DND-41 (cell line): ENCODE data around the gene HMGN4.

ENCODE experiments used
- ATAC-seq: fragments of 200-7000 bp; cut with Tn5 transposase; 3 replicates; pipeline ENCODE4 v1.9.1; 2021; ENCODE audit warnings: low read depth; ENCODE audit not compliant: insufficient read depth
- DNase-seq: peaks from one replicate; pipeline ENCODE4 v3.0.0-alpha.2; 2020
- H2AFZ ChIP-seq: 2 replicates; pipeline ENCODE4 v1.6.0; 2012; ENCODE audit warnings: low read depth, low read length
- H3K27ac ChIP-seq: 2 replicates; pipeline ENCODE4 v1.5.1; 2012; ENCODE audit warnings: low read length, inconsistent platforms
- H3K27me3 ChIP-seq: fragments of 200-600 bp; sonication (generic); 2 replicates; pipeline ENCODE4 v1.6.0; 2012; ENCODE audit warnings: low read length, mild to moderate bottlenecking, inconsistent platforms; ENCODE audit not compliant: insufficient read depth, poor library complexity
- H3K36me3 ChIP-seq: 2 replicates; pipeline ENCODE4 v1.5.1; 2012; ENCODE audit warnings: low read length, inconsistent platforms; ENCODE audit not compliant: insufficient read depth
- H3K4me1 ChIP-seq: 2 replicates; pipeline ENCODE4 v1.5.1; 2012; ENCODE audit warnings: mild to moderate bottlenecking, low read length; ENCODE audit not compliant: insufficient read depth
- H3K4me2 ChIP-seq: 2 replicates; pipeline ENCODE4 v1.6.0; 2012; ENCODE audit warnings: mild to moderate bottlenecking, moderate library complexity, low read length, inconsistent platforms; ENCODE audit not compliant: insufficient read depth
- H3K4me3 ChIP-seq, 2 experiments: fragments of 200-600 bp in 1 of 2; shearing (Covaris generic) in 1 of 2; 2 replicates each; pipeline ENCODE4 v1.5.1; 2012 to 2016; ENCODE audit warnings: inconsistent platforms in 2 of 2, low read length in 2 of 2, mild to moderate bottlenecking in 2 of 2, low read depth in 1 of 2, moderate library complexity in 1 of 2
- H3K79me2 ChIP-seq: 2 replicates; pipeline ENCODE4 v1.6.0; 2012; ENCODE audit warnings: low read length, inconsistent platforms; ENCODE audit not compliant: insufficient read depth
- H3K9ac ChIP-seq: 2 replicates; pipeline ENCODE4 v1.6.0; 2012; ENCODE audit warnings: low read depth, mild to moderate bottlenecking, inconsistent platforms, low read length, moderate library complexity
- H3K9me3 ChIP-seq: 2 replicates; pipeline ENCODE4 v1.5.1; 2012; ENCODE audit warnings: low read length, moderate library complexity, mild to moderate bottlenecking, inconsistent platforms; ENCODE audit not compliant: insufficient read depth, severe bottlenecking
- H4K20me1 ChIP-seq: 2 replicates; pipeline ENCODE4 v1.6.0; 2012; ENCODE audit warnings: low read length; ENCODE audit not compliant: insufficient read depth
- EZH2 ChIP-seq: IDR thresholded peaks from 3 replicates; pipeline ENCODE4 v1.6.1; 2012; ENCODE audit warnings: borderline replicate concordance, low read depth, mild to moderate bottlenecking, moderate library complexity, low read length, inconsistent platforms; ENCODE audit not compliant: severe bottlenecking
- TF ChIP-seq, protein P1 (sequence below): IDR thresholded peaks from 2 replicates; pipeline ENCODE4 v1.5.1; 2012; ENCODE audit warnings: borderline replicate concordance, low read length, moderate library complexity, mild to moderate bottlenecking; ENCODE audit not compliant: poor library complexity, severe bottlenecking; ENCODE audit errors: extremely low read depth

HMGN4 gene

DNA sequence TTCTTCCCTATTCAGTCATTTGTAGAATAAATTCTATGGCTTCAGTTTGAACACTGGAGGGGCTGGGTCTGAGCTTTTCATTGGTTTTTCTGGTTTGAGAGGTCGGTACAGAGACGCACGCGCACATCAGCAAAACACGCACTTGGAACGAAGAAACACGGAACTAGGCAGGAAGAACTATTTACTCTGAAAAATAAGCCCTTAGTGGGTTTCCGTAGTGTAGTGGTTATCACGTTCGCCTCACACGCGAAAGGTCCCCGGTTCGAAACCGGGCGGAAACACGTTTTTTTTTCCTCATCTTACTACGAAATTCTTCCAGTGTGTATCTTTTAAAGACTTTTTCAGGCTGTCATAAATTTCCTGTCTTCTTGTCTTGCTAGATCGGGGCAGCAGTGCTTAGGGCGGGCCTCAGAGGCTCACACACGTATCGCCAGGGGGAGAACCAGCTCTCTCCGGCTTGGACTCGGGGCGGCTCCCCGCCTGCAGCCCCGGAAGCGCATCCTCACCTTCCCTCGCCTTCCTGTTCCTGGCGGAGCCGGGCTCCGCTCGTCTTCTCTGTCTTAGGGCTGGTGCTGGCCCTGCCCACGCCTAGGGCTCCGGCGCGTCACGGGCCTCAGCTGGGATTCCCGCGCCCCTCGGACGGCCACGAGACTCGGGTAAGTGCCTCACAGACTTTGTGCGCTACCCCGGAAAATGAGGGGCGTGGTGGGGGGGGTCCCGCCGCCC is at the start of gene HMGN4:
HMGN4 (plus strand) TSS at position 521 of the 726 bp plus-strand sequence. CDS start 6,841 bp downstream, outside the sequence.
- ATAC-seq, result peak; percentile 79
- Histone ChIP-seq H3K27ac (peak within 1 kb of the TSS; percentile 85), H3K9ac (peak within 1 kb of the TSS; percentile 90), H3K4me2 (peak within 1 kb of the TSS; percentile 71), H4K20me1 (no peaks in the 10 kb centered on the region), H3K27me3 (no peaks in the 10 kb centered on the region), H3K4me3 (peak within 1 kb of the TSS; percentile 86 to 90), H3K36me3 (peaks cover 24% of the 10 kb centered on the region), H2AFZ (peak within 1 kb of the TSS; percentile 70), H3K9me3 (no peaks in the 10 kb centered on the region), H3K79me2 (peaks cover 48% of the 10 kb centered on the region), H3K4me1 (peaks cover 72% of the 10 kb centered on the region)
- TF ChIP-seq, protein P1, sequence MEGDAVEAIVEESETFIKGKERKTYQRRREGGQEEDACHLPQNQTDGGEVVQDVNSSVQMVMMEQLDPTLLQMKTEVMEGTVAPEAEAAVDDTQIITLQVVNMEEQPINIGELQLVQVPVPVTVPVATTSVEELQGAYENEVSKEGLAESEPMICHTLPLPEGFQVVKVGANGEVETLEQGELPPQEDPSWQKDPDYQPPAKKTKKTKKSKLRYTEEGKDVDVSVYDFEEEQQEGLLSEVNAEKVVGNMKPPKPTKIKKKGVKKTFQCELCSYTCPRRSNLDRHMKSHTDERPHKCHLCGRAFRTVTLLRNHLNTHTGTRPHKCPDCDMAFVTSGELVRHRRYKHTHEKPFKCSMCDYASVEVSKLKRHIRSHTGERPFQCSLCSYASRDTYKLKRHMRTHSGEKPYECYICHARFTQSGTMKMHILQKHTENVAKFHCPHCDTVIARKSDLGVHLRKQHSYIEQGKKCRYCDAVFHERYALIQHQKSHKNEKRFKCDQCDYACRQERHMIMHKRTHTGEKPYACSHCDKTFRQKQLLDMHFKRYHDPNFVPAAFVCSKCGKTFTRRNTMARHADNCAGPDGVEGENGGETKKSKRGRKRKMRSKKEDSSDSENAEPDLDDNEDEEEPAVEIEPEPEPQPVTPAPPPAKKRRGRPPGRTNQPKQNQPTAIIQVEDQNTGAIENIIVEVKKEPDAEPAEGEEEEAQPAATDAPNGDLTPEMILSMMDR, result peak; percentile 26
- no peak for TF ChIP-seq EZH2
- DNase-seq, result peak; percentile 86

DNA sequence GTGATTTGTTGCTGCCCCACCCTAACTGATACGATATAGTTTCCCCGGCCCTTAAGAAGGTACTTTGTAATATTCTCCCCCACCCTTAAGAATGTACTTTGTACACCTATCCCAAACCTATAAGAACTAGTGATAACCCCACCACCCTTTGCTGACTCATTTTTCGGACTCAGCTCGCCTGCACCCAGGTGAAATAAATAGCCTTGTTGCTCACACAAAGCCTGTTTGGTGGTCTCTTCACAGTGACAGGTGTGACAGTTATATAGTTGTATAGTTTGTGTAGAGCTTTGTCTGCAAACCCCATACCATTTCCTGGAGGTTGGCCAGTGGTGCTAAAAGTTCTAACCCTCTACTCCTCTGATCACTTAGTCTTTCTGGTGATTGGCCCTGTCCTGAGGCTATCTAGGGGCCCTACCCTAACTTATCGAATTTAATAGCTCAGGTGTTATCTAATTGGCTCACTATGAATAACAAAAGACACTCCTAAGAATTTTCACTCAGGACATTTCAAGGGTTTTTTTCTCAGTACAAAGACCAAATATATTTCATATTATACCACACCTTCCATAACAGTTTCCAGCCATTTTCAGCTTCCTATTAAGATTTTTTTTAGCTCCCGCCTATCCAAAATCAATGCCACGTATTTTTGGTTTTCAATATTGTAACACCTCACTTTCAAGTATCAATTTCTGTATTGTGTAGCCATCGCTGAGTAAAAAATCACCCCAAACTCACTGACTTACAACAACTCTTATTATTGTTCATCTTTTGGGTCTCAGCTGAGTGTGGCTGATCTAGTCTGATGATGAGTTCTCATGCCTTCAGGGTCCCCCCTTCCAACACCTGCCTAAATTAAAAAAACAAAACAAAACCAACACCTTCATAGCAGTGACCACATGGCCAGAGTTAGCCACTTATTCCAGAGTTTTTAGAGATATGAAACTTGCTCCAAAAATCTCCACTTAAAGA is 47.9 kb upstream of the HMGN4 start:
- H2AFZ ChIP-seq, result no peak overlapping the region
- ATAC-seq, result no peak
- no peaks in the 10 kb centered on the region for H3K36me3 ChIP-seq
- no peak for DNase-seq
- H3K27me3 ChIP-seq, result no peaks in the 10 kb centered on the region
- H4K20me1 ChIP-seq, result no peaks in the 10 kb centered on the region
- H3K79me2 ChIP-seq, result no peaks in the 10 kb centered on the region
- peaks cover 8% of the 10 kb centered on the region for H3K9me3 ChIP-seq
- no peaks in the 10 kb centered on the region for H3K4me1 ChIP-seq
- no peak for TF ChIP-seq EZH2
- TF ChIP-seq, protein P1, result no peak
- no peak overlapping the region for H3K27ac ChIP-seq
- H3K4me2 ChIP-seq, result no peak overlapping the region
- no peak overlapping the region for H3K4me3 ChIP-seq
- H3K9ac ChIP-seq, result no peak overlapping the region

DNA sequence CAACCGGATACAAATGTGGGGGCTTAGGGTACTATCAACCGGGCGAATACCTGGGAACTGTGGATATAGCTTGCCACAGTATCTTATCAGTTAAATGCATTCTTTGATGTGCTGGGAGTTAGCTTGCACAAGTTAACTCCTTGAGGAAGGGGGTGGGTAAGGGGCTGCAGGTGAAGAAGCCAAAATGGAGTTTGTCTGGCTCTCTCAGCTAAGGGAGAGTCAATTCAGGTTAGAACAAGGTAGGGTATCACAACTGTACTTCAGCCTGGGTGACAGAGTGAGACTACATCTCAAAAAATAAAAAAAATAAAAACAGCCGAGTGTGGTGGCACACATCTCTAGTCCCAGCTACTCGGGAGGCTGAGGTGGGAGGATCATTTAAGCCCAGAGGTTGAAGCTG is 46.6 kb upstream of the HMGN4 start:
- TF ChIP-seq, protein P1, result no peak
- TF ChIP-seq EZH2, result no peak
- no peak overlapping the region for H3K27ac ChIP-seq
- ATAC-seq, result no peak

More for the DNA sequence above, 46.6 kb upstream of the HMGN4 start:
- H3K27me3 ChIP-seq, result no peaks in the 10 kb centered on the region
- H3K9me3 ChIP-seq, result peaks cover 8% of the 10 kb centered on the region
- H3K4me1 ChIP-seq, result no peaks in the 10 kb centered on the region
- no peak for DNase-seq
- H3K4me2 ChIP-seq, result no peak overlapping the region
- H3K9ac ChIP-seq, result no peak overlapping the region
- H3K36me3 ChIP-seq, result no peaks in the 10 kb centered on the region
- no peak overlapping the region for H2AFZ ChIP-seq
- H3K79me2 ChIP-seq, result no peaks in the 10 kb centered on the region
- H3K4me3 ChIP-seq, result no peak overlapping the region
- no peaks in the 10 kb centered on the region for H4K20me1 ChIP-seq
